HepG2 (cell line): ENCODE results near the gene ISLR2. TPM values are rescaled to one million over a fixed set of nuclear protein-coding genes. Genes with fewer than 3 reads are reported as not detected.

Source experiments
- ATAC-seq: fragments of 200-7000 bp; cut with Tn5 transposase; 3 replicates; pipeline ENCODE4 v1.9.1; 2020; ENCODE audit warnings: mild to moderate bottlenecking, moderate library complexity
- BruUV-seq: library from RNA; stranded (reverse); fragments of 400-500 nt; replicated peaks from 2 replicates; lab custom pipeline; 2021; lab: Mats Ljungman, UMichigan
- CTCF ChIA-PET: fragments of 300-600 bp; formaldehyde crosslinking; extraction: SDS; loops from one replicate; lab custom pipeline; 2021; ENCODE audit warnings: low total read pairs, inconsistent platforms, low intra/inter-chr PET ratio; lab: Yijun Ruan, JAX
- POLR2A ChIA-PET: fragments of 350-600 bp; sonication (Branson Sonifier 250); formaldehyde crosslinking; loops from one replicate; lab custom pipeline; 2020; ENCODE audit warnings: antibody characterized with exemption, inconsistent platforms; lab: Yijun Ruan, JAX
- DNase-seq: peaks from one replicate; pipeline ENCODE4 v3.0.0-alpha.2; 2015; ENCODE audit warnings: low spot score
- FAIRE-seq: peaks from 3 replicates; lab custom pipeline; 2011; peaks lifted over from hg19 to GRCh38; lab: Jason Lieb, UNC
- H2AFZ ChIP-seq: one replicate; pipeline ENCODE4 v1.6.1; 2011; ENCODE audit warnings: low read length, inconsistent platforms
- H3K27ac ChIP-seq: fragments of 300-600 bp; 3 replicates; pipeline ENCODE4 v1.8.0; 2011; ENCODE audit warnings: mixed run types, mild to moderate bottlenecking, mixed read lengths, low read length, inconsistent platforms; ENCODE audit not compliant: insufficient read depth; ENCODE audit errors: extremely low read length
- H3K27me3 ChIP-seq, 2 experiments: fragments of 200-600 bp in 1 of 2; 2 replicates in 1 of 2; 3 replicates in 1 of 2; pipeline versions ENCODE4 v1.6.0 to v1.8.0; 2011; ENCODE audit warnings: low read length in 2 of 2, mild to moderate bottlenecking in 2 of 2, moderate library complexity in 2 of 2, inconsistent platforms in 1 of 2; ENCODE audit not compliant: insufficient read depth in 2 of 2, control insufficient read depth in 1 of 2
- H3K36me3 ChIP-seq, 2 experiments: fragments of 200-600 bp in 1 of 2; replicated peaks in 1 of 2; 2 replicates in 1 of 2; 3 replicates in 1 of 2; pipeline versions ENCODE4 v1.5.1 to v1.8.0; 2011; ENCODE audit warnings: low read length in 2 of 2, inconsistent platforms in 1 of 2; ENCODE audit not compliant: insufficient read depth in 2 of 2, control insufficient read depth in 1 of 2
- H3K4me1 ChIP-seq: 2 replicates; pipeline ENCODE4 v1.5.1; 2012; ENCODE audit warnings: low read length, inconsistent platforms; ENCODE audit not compliant: insufficient read depth
- H3K4me2 ChIP-seq: 2 replicates; pipeline ENCODE4 v1.6.0; 2011; ENCODE audit warnings: low read depth, low read length, inconsistent platforms
- H3K4me3 ChIP-seq, 3 experiments: fragments of 200-600 bp in 1 of 3; sonication (generic), shearing (Covaris generic) in 1 of 3; replicated peaks in 1 of 3; 2 replicates each; pipeline ENCODE4 v1.5.1; 2011 to 2016; ENCODE audit warnings: low read length in 3 of 3, inconsistent platforms in 2 of 3, low read depth in 2 of 3, mild to moderate bottlenecking in 2 of 3, control low read depth in 1 of 3, mixed read lengths in 1 of 3; ENCODE audit not compliant: insufficient read depth in 1 of 3
- H3K79me2 ChIP-seq: one replicate; pipeline ENCODE4 v1.6.1; 2011; ENCODE audit warnings: low read length, inconsistent platforms; ENCODE audit not compliant: insufficient read depth
- H3K9ac ChIP-seq: 2 replicates; pipeline ENCODE4 v1.6.0; 2011; ENCODE audit warnings: mild to moderate bottlenecking, low read depth, low read length, inconsistent platforms; ENCODE audit not compliant: insufficient read depth
- H3K9me3 ChIP-seq: 2 replicates; pipeline ENCODE4 v1.5.1; 2012; ENCODE audit warnings: mild to moderate bottlenecking, low read length
- H4K20me1 ChIP-seq: 2 replicates; pipeline ENCODE4 v1.6.0; 2011; ENCODE audit warnings: inconsistent platforms, mild to moderate bottlenecking, low read length, moderate library complexity; ENCODE audit not compliant: insufficient read depth
- ARNT ChIP-seq: fragments of 450-650 bp; IDR thresholded peaks from 2 replicates; pipeline ENCODE4 v1.6.1; 2017
- CREB1 ChIP-seq, 2 experiments: fragments of 450-650 bp in 1 of 2; IDR thresholded peaks; 2 replicates each; pipeline ENCODE4 v1.6.1; 2016 to 2017; ENCODE audit warnings: control low read depth in 1 of 2, mild to moderate bottlenecking in 1 of 2, missing compliant biosample characterization in 1 of 2, missing genetic modification characterization in 1 of 2
- DBP ChIP-seq: sonication (generic); formaldehyde crosslinking; IDR thresholded peaks from 2 replicates; pipeline ENCODE4 v1.4.0; 2020; ENCODE audit warnings: missing genetic modification reagents; ENCODE audit errors: not compliant biosample characterization
- E2F1 ChIP-seq: sonication (generic); formaldehyde crosslinking; IDR thresholded peaks from 2 replicates; pipeline ENCODE4 v1.5.0; 2020; ENCODE audit warnings: missing genetic modification reagents
- GTF3A ChIP-seq: sonication (generic); formaldehyde crosslinking; conservative IDR thresholded peaks from 2 replicates; pipeline ENCODE4 v1.4.0; 2020; ENCODE audit warnings: mild to moderate bottlenecking, missing genetic modification reagents
- HMGA1 ChIP-seq: sonication (generic); formaldehyde crosslinking; conservative IDR thresholded peaks from 2 replicates; pipeline ENCODE4 v1.4.0; 2020; ENCODE audit warnings: missing genetic modification reagents
- MNT ChIP-seq: fragments of 450-650 bp; IDR thresholded peaks from 2 replicates; pipeline ENCODE4 v1.6.1; 2016
- POGZ ChIP-seq: sonication (generic); formaldehyde crosslinking; IDR thresholded peaks from 2 replicates; pipeline ENCODE4 v1.4.0; 2020; ENCODE audit warnings: mild to moderate bottlenecking, missing genetic modification reagents
- SNAPC2 ChIP-seq: sonication (generic); formaldehyde crosslinking; IDR thresholded peaks from 2 replicates; pipeline ENCODE4 v1.8.1; 2022; ENCODE audit warnings: mild to moderate bottlenecking, missing genetic modification reagents
- SP1 ChIP-seq, 2 experiments: fragments of 450-650 bp in 1 of 2; sonication (generic) in 1 of 2; formaldehyde crosslinking in 1 of 2; IDR thresholded peaks; 2 replicates each; pipeline versions ENCODE4 v1.4.0 to v1.6.1; 2016 to 2020; ENCODE audit warnings: missing genetic modification reagents in 1 of 2
- TBL1XR1 ChIP-seq: fragments of 150-350 bp; IDR thresholded peaks from 2 replicates; pipeline ENCODE4 v1.6.1; 2014; ENCODE audit warnings: borderline replicate concordance, low read length; ENCODE audit not compliant: partially characterized antibody
- ZNF10 ChIP-seq: sonication (generic); formaldehyde crosslinking; IDR thresholded peaks from 2 replicates; pipeline ENCODE4 v1.4.0; 2020; ENCODE audit warnings: mild to moderate bottlenecking, low read depth, missing genetic modification reagents, borderline replicate concordance
- ZNF280B ChIP-seq: sonication (generic); formaldehyde crosslinking; IDR thresholded peaks from 2 replicates; pipeline ENCODE4 v1.5.0; 2020; ENCODE audit warnings: missing genetic modification reagents, mild to moderate bottlenecking, borderline replicate concordance
- ZNF333 ChIP-seq: sonication (generic); formaldehyde crosslinking; IDR thresholded peaks from 2 replicates; pipeline ENCODE4 v1.4.0; 2020; ENCODE audit warnings: mild to moderate bottlenecking, missing genetic modification reagents, borderline replicate concordance
- ZNF547 ChIP-seq: sonication (generic); formaldehyde crosslinking; IDR thresholded peaks from 2 replicates; pipeline ENCODE4 v1.5.1; 2020; ENCODE audit warnings: mild to moderate bottlenecking, missing genetic modification reagents
- WGBS: methylation state at CpG from one replicate; pipeline ENCODE4 v1.1.6; 2017; ENCODE audit warnings: low lambda C conversion rate; 5-methylcytosine and 5-hydroxymethylcytosine counted together
- in situ Hi-C: cut with HindIII; loops from 2 replicates; pipeline ENCODE4 v1.10.0; 2017; ENCODE audit warnings: low pct_unique_long_range_greater_than_20kb; ENCODE audit not compliant: extremely low pct_ligation_motif_present
- intact Hi-C: fragments of 100-400 bp; cut with micrococcal nuclease; formaldehyde crosslinking; loops from one replicate; pipeline ENCODE4 v1.10.0; 2022; ENCODE audit not compliant: unreplicated experiment
- polyA plus RNA-seq, 8 experiments: library from polyadenylated mRNA; depleted of rRNA in 3 of 8; stranded (reverse) in 7 of 8; unstranded in 1 of 8; fragments of >200 nt; fragmentation: Illumina TruSeq in 4 of 8; extraction: Trizol in 4 of 8; gene quantifications; 2 replicates each; pipeline versions ENCODE4 v1.2.1 to v1.2.3, GENCODE V29; 2011 to 2016; ENCODE audit warnings: low read depth in 4 of 8, missing spikeins in 1 of 8, mixed read lengths in 1 of 8; ENCODE audit not compliant: insufficient read depth in 1 of 8
- total RNA-seq, 5 experiments: library from RNA; depleted of rRNA; stranded (reverse); fragments of >200 nt; fragmentation: Illumina TruSeq; extraction: Trizol; gene quantifications; 2 replicates each; pipeline ENCODE4 v1.2.3, GENCODE V29; 2016; ENCODE audit warnings: low read depth in 1 of 5

Gene ISLR2
- total and polyA plus RNA-seq, 2 of the 13 experiments (the other 11 are each of a cell fraction or from before 2014, with no cell fraction given), result not detected

- in situ Hi-C loops, result no loop called here
- no peak for ATAC-seq
- 11% methylated on average over 6 of the region's 6 CpGs for WGBS
These were observed 10.0 kb upstream of the ISLR2 start for GRCh38 chr15:74120426-74120825.

GRCh38 chr15:74121039-74121438 lies 9.3 kb upstream of the ISLR2 start:
- DNase-seq (no peak), ATAC-seq (no peak), FAIRE-seq (no peak)
- no peak overlapping the region for H3K4me2 ChIP-seq
- H2AFZ ChIP-seq, result no peak overlapping the region
- no TSS peak for BruUV-seq
- no peak overlapping the region for H3K4me3 ChIP-seq
- ChIA-PET CTCF (no interaction called here), POLR2A (no interaction called here)
- no peaks in the 10 kb centered on the region for H3K36me3 ChIP-seq
- no peaks in the 10 kb centered on the region for H3K79me2 ChIP-seq
- in situ Hi-C loops (no loop called here), intact Hi-C loops (no loop called here)
- H3K9me3 ChIP-seq, result no peaks in the 10 kb centered on the region
- no peak overlapping the region for H3K27ac ChIP-seq
- H3K27me3 ChIP-seq, result peaks cover 0 to 5% of the 10 kb centered on the region in 2 experiments; a peak in 2 of 5 replicates
- H3K9ac ChIP-seq, result no peak overlapping the region
- WGBS, result 0% methylated on average over 4 of the region's 4 CpGs
- no peaks in the 10 kb centered on the region for H4K20me1 ChIP-seq
- no peaks in the 10 kb centered on the region for H3K4me1 ChIP-seq
- TF ChIP-seq ZNF280B (CRISPR knock-in tag) (no peak), POGZ (no peak), ZNF10 (CRISPR knock-in tag) (no peak), GTF3A (CRISPR knock-in tag) (no peak), E2F1 (no peak), TBL1XR1 (no peak), ZNF333 (CRISPR knock-in tag) (no peak), CREB1 (IDR thresholded peaks at IDR 0.05) (no peak), CREB1 (CRISPR knock-in tag; IDR thresholded peaks at IDR 0.05) (no peak), SNAPC2 (CRISPR knock-in tag) (no peak), MNT (no peak), SP1 (IDR thresholded peaks at IDR 0.05) (no peak), SP1 (CRISPR knock-in tag; IDR thresholded peaks at IDR 0.05) (no peak), DBP (CRISPR knock-in tag) (no peak)

More at GRCh38 chr15:74120426-74120825, 10.0 kb upstream of the ISLR2 start:
- no peak for TF ChIP-seq ZNF333 (CRISPR knock-in tag)
- TF ChIP-seq ZNF547 (CRISPR knock-in tag), result no peak
- no peak for TF ChIP-seq HMGA1 (CRISPR knock-in tag)
- TF ChIP-seq ARNT, result no peak
- no peak overlapping the region for H3K9ac ChIP-seq
- H3K4me1 ChIP-seq, result no peaks in the 10 kb centered on the region
- H3K36me3 ChIP-seq, result no peaks in the 10 kb centered on the region
- no TSS peak for BruUV-seq
- intact Hi-C loops, result no loop called here
- FAIRE-seq (no peak), DNase-seq (no peak)
- peaks cover 0 to 5% of the 10 kb centered on the region in 2 experiments; a peak in 2 of 5 replicates for H3K27me3 ChIP-seq
- no peak overlapping the region for H3K27ac ChIP-seq
- H3K4me2 ChIP-seq, result no peak overlapping the region
- no peaks in the 10 kb centered on the region for H3K79me2 ChIP-seq
- POLR2A ChIA-PET, result no interaction called here
- no peaks in the 10 kb centered on the region for H3K9me3 ChIP-seq
- no peak overlapping the region for H2AFZ ChIP-seq
- CTCF ChIA-PET, result no interaction called here
- H4K20me1 ChIP-seq, result no peaks in the 10 kb centered on the region
- H3K4me3 ChIP-seq, result no peak overlapping the region
